RWPE1 (cell line): ENCODE measurements around the gene PIGL.
"Not testable (repeated sequence)": the region's sequence is repeated elsewhere in the genome, so short reads cannot be mapped to it uniquely, and the experiment has no call there.

ENCODE experiments used
- CTCF ChIA-PET: fragments of 350-600 bp; sonication (Branson Sonifier 250); formaldehyde crosslinking; extraction: SDS; loops from one replicate; lab custom pipeline; 2021; lab: Yijun Ruan, JAX
- POLR2A ChIA-PET: fragments of 400-600 bp; formaldehyde crosslinking; extraction: SDS; loops from one replicate; lab custom pipeline; 2020; ENCODE audit warnings: antibody characterized with exemption; ENCODE audit not compliant: low non-redundant PET; lab: Yijun Ruan, JAX
- DNase-seq: peaks from one replicate; pipeline ENCODE4 v3.0.0; 2012; ENCODE audit warnings: low spot score
- H3K27ac ChIP-seq: fragments of 450-650 bp; 2 replicates; pipeline ENCODE4 v1.5.1; 2017
- CTCF ChIP-seq: fragments of 450-650 bp; conservative IDR thresholded peaks from 2 replicates; pipeline ENCODE4 v1.5.1; 2017; ENCODE audit warnings: low read depth, mild to moderate bottlenecking

PIGL gene

GRCh38 chr17:16222406-16222805 is 5.4 kb downstream of the PIGL start:
- POLR2A ChIA-PET, result no interaction called here
- no peak overlapping the region for H3K27ac ChIP-seq
- no peak for TF ChIP-seq CTCF
- no peak for DNase-seq
- CTCF ChIA-PET, result interaction anchor here (0.6 kb wide), 1 partner anchor 47 kb away, joined by 3 read pairs; no protein-coding TSS in a partner anchor

- DNase-seq, H3K27ac ChIP-seq, POLR2A ChIA-PET, CTCF ChIA-PET: not testable (repeated sequence)
Observed at GRCh38 chr17:16229912-16230561, 13.0 kb downstream of the PIGL start.

- H3K27ac ChIP-seq, result no peak overlapping the region
- no peak for TF ChIP-seq CTCF
- CTCF ChIA-PET, result no interaction called here
- DNase-seq, result no peak
- POLR2A ChIA-PET, result no interaction called here
Observed at GRCh38 chr17:16232391-16232790, 15.4 kb downstream of the PIGL start.

- H3K27ac ChIP-seq, result no peak overlapping the region
- ChIA-PET CTCF (no interaction called here), POLR2A (interaction anchor here (0.6 kb wide), 1 partner anchor 23 kb away, joined by 3 read pairs; no protein-coding TSS in a partner anchor)
- no peak for DNase-seq
- no peak for TF ChIP-seq CTCF
Observed at GRCh38 chr17:16239931-16240330, 22.9 kb downstream of the PIGL start.

- CTCF ChIA-PET, result interaction anchor here (0.6 kb wide), 1 partner anchor 13 kb away, joined by 3 read pairs; no protein-coding TSS in a partner anchor
- POLR2A ChIA-PET, result no interaction called here
- H3K27ac ChIP-seq, result no peak overlapping the region
- no peak for TF ChIP-seq CTCF
- DNase-seq, result no peak
Observed at GRCh38 chr17:16241906-16242399, 24.9 kb downstream of the PIGL start.

- CTCF ChIA-PET, result no interaction called here
- no peak for DNase-seq
- no peak overlapping the region for H3K27ac ChIP-seq
- TF ChIP-seq CTCF, result no peak
- POLR2A ChIA-PET, result no interaction called here
Observed at GRCh38 chr17:16243385-16243784, 26.4 kb downstream of the PIGL start.
